ENCODE data around the gene COBL.

GRCh38 chr7:51303142-51303525 lies 13.5 kb downstream of the COBL start:
- TF ChIP-seq, protein P1, sequence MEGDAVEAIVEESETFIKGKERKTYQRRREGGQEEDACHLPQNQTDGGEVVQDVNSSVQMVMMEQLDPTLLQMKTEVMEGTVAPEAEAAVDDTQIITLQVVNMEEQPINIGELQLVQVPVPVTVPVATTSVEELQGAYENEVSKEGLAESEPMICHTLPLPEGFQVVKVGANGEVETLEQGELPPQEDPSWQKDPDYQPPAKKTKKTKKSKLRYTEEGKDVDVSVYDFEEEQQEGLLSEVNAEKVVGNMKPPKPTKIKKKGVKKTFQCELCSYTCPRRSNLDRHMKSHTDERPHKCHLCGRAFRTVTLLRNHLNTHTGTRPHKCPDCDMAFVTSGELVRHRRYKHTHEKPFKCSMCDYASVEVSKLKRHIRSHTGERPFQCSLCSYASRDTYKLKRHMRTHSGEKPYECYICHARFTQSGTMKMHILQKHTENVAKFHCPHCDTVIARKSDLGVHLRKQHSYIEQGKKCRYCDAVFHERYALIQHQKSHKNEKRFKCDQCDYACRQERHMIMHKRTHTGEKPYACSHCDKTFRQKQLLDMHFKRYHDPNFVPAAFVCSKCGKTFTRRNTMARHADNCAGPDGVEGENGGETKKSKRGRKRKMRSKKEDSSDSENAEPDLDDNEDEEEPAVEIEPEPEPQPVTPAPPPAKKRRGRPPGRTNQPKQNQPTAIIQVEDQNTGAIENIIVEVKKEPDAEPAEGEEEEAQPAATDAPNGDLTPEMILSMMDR (IDR thresholded peaks at IDR 0.05) = no peak
- TF ChIP-seq POLR2A (IDR thresholded peaks at IDR 0.05) = no peak
